ENCODE results near the gene ADAMTSL1. TPM values are rescaled to one million over a fixed set of nuclear protein-coding genes. Genes with fewer than 3 reads are reported as not detected.
A peak's percentile ranks its signal among the peaks of the same experiment; 100 is the strongest.

The ADAMTSL1 gene
- total and polyA plus RNA-seq, 9 of the 15 experiments (the other 6 are each of a cell fraction or from before 2014, with no cell fraction given): 0.01 TPM; not detected in 8

GRCh38 chr9:18939943-18940342, 466.0 kb downstream of the ADAMTSL1 start:
- in situ Hi-C loops (cut with MboI) (no loop called here), intact Hi-C loops (cut with micrococcal nuclease) (no loop called here)
- Histone ChIP-seq H3K9me1 (ENCODE audit: control insufficient read depth, insufficient read depth, low read length) (no peaks in the 10 kb centered on the region), H3K27ac (ENCODE audit: extremely low read depth, low read depth, low read length) (no peak overlapping the region), H3K4me2 (ENCODE audit: insufficient read depth, low read length) (no peak overlapping the region; the same call in 1 of the 2 replicates), H3K27me3 (ENCODE audit: control insufficient read depth in 2 of 2, insufficient read depth in 2 of 2, low read length in 2 of 2) (no peaks in the 10 kb centered on the region), H4K20me1 (replicated peaks; ENCODE audit: control insufficient read depth, insufficient read depth, low read length) (no peaks in the 10 kb centered on the region), H3K79me2 (ENCODE audit: control insufficient read depth, insufficient read depth, low read length) (no peaks in the 10 kb centered on the region), H3K36me3 (ENCODE audit: control insufficient read depth, insufficient read depth, low read length) (no peaks in the 10 kb centered on the region), H3K4me1 (replicated peaks in 1 of 2; ENCODE audit: control insufficient read depth in 2 of 2, insufficient read depth in 2 of 2, low read length in 2 of 2) (peaks cover 0 to 4% of the 10 kb centered on the region in 2 experiments; a peak in 2 of 5 replicates), H3K9me3 (replicated peaks; ENCODE audit: control insufficient read depth, insufficient read depth, low read depth, low read length) (no peaks in the 10 kb centered on the region), H3K4me3 (no peak overlapping the region), H3K9ac (ENCODE audit: insufficient read depth in 1 of 2, low read depth in 2 of 2, low read length in 2 of 2) (no peak overlapping the region), H2AFZ (ENCODE audit: low read depth, low read length) (no peak overlapping the region)
- ATAC-seq: peak; percentile 67
- FAIRE-seq: peak; percentile 19
- DNase-seq (ENCODE audit: extremely low read depth in 1 of 4, low spot score in 3 of 4): peak; percentile 15 to 52 (median 25)
- BruUV-seq (replicated peaks): no TSS peak
- ChIA-PET POLR2A (interaction anchor here (1.0 to 1.2 kb wide), 3 partner anchors 28 to 118 kb away, joined by 3 to 4 read pairs (median 3); no protein-coding TSS in a partner anchor), CTCF (ENCODE audit: low intra/inter-chr PET ratio) (no interaction called here)
- 0% methylated on average over 5 of the region's 5 CpGs for WGBS (ENCODE audit: insufficient coverage, low coverage, missing lambda C conversion rate)
- TF ChIP-seq HMG20B (CRISPR knock-in tag; IDR thresholded peaks at IDR 0.05) (no peak), SRF (CRISPR knock-in tag; IDR thresholded peaks at IDR 0.05) (no peak), TEAD4 (IDR thresholded peaks at IDR 0.05; ENCODE audit: low read length) (peak; percentile 44; the same call in 1 of the 2 replicates), TEAD4 (CRISPR knock-in tag; IDR thresholded peaks at IDR 0.05; ENCODE audit: borderline replicate concordance) (no peak), FOXK2 (conservative IDR thresholded peaks at IDR 0.05 in 1 of 2, IDR thresholded peaks at IDR 0.05 in 1 of 2; ENCODE audit: low read depth in 2 of 2) (no peak), GATAD2A (IDR thresholded peaks at IDR 0.05) (no peak), ZNF436 (CRISPR knock-in tag; IDR thresholded peaks at IDR 0.05) (no peak), RAD21 (CRISPR knock-in tag; conservative IDR thresholded peaks at IDR 0.05 in 1 of 2, IDR thresholded peaks at IDR 0.05 in 1 of 2) (no peak), CBFA2T2 (conservative IDR thresholded peaks at IDR 0.05) (peak; percentile 61), CBFA2T3 (IDR thresholded peaks at IDR 0.05) (peak; percentile 74), ARID3B (CRISPR knock-in tag; IDR thresholded peaks at IDR 0.05; ENCODE audit: borderline replicate concordance) (no peak), DEAF1 (CRISPR knock-in tag; IDR thresholded peaks at IDR 0.05) (no peak), RBM34 (IDR thresholded peaks at IDR 0.05; ENCODE audit: borderline replicate concordance, insufficient read depth, low read length) (no peak), KLF10 (CRISPR knock-in tag; IDR thresholded peaks at IDR 0.05) (no peak), NCOR1 (IDR thresholded peaks at IDR 0.05) (peak; percentile 27; the same call in 1 of the 2 replicates), SMARCC2 (IDR thresholded peaks at IDR 0.05; ENCODE audit: low read depth) (no peak), ZNF134 (CRISPR knock-in tag; conservative IDR thresholded peaks at IDR 0.05) (no peak), TAL1 (IDR thresholded peaks at IDR 0.05) (peak; percentile 37; the same call in 1 of the 2 replicates), PCBP1 (IDR thresholded peaks at IDR 0.05; ENCODE audit: low read depth, low read length, poor library complexity, severe bottlenecking) (no peak), TCF3 (CRISPR knock-in tag; IDR thresholded peaks at IDR 0.05) (peak; percentile 62), RNF2 (IDR thresholded peaks at IDR 0.05) (no peak)
- TF ChIP-seq, protein P1, sequence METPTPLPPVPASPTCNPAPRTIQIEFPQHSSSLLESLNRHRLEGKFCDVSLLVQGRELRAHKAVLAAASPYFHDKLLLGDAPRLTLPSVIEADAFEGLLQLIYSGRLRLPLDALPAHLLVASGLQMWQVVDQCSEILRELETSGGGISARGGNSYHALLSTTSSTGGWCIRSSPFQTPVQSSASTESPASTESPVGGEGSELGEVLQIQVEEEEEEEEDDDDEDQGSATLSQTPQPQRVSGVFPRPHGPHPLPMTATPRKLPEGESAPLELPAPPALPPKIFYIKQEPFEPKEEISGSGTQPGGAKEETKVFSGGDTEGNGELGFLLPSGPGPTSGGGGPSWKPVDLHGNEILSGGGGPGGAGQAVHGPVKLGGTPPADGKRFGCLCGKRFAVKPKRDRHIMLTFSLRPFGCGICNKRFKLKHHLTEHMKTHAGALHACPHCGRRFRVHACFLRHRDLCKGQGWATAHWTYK (CRISPR knock-in tag; IDR thresholded peaks at IDR 0.05): no peak

Data from K562 (cell line).